Esophagus (tissue), 2 donors: Measurements from ENCODE around the gene CLEC3B. TPM values are rescaled to one million over a fixed set of nuclear protein-coding genes. Genes with fewer than 3 reads are reported as not detected.

ENCODE experiments used
- H3K27ac ChIP-seq, 2 donors: one replicate each; pipeline ENCODE4 v1.5.1; 2013; ENCODE audit warnings: low read depth in 2 of 2, mild to moderate bottlenecking in 2 of 2, inconsistent platforms in 1 of 2, low read length in 1 of 2, moderate library complexity in 1 of 2
- H3K27me3 ChIP-seq, 2 donors: one replicate each; pipeline ENCODE4 v1.6.1; 2013; ENCODE audit warnings: low read length in 2 of 2, control low read depth in 1 of 2, mild to moderate bottlenecking in 1 of 2; ENCODE audit not compliant: insufficient read depth in 2 of 2, control insufficient read depth in 1 of 2
- H3K36me3 ChIP-seq, 2 donors: one replicate each; pipeline ENCODE4 v1.6.1; 2013; ENCODE audit warnings: low read length in 1 of 2; ENCODE audit not compliant: control insufficient read depth in 2 of 2, insufficient read depth in 2 of 2
- H3K4me1 ChIP-seq, 2 donors: one replicate each; pipeline ENCODE4 v1.6.1; 2013; ENCODE audit warnings: low read length in 1 of 2; ENCODE audit not compliant: control insufficient read depth in 2 of 2, insufficient read depth in 2 of 2
- H3K4me3 ChIP-seq, 2 donors: one replicate each; pipeline ENCODE4 v1.5.1; 2013; ENCODE audit warnings: low read length in 2 of 2, mild to moderate bottlenecking in 2 of 2, low read depth in 1 of 2, moderate library complexity in 1 of 2
- H3K9me3 ChIP-seq, 2 donors: one replicate each; pipeline ENCODE4 v1.6.1; 2013; ENCODE audit warnings: mild to moderate bottlenecking in 2 of 2, low read depth in 1 of 2, low read length in 1 of 2, moderate library complexity in 1 of 2; ENCODE audit not compliant: control insufficient read depth in 2 of 2, insufficient read depth in 1 of 2
- WGBS, 2 donors: extraction: QIAGEN DNeasy Blood & Tissue Kit; methylation state at CpG; one replicate each; pipeline ENCODE4 v1.1.7; 2013; 5-methylcytosine and 5-hydroxymethylcytosine counted together
- polyA plus RNA-seq, 2 donors: library from polyadenylated mRNA; stranded (reverse); fragments of 200-250 nt; gene quantifications; one replicate each; pipeline ENCODE4 v1.2.3, GENCODE V29; 2013
- donor health status: healthy with polysubstance abuse.
- donor health status: Bipolar disorder and iron deficiency.

The CLEC3B gene
- polyA plus RNA-seq, 2 donors, result 7.5 to 12.6 TPM

DNA sequence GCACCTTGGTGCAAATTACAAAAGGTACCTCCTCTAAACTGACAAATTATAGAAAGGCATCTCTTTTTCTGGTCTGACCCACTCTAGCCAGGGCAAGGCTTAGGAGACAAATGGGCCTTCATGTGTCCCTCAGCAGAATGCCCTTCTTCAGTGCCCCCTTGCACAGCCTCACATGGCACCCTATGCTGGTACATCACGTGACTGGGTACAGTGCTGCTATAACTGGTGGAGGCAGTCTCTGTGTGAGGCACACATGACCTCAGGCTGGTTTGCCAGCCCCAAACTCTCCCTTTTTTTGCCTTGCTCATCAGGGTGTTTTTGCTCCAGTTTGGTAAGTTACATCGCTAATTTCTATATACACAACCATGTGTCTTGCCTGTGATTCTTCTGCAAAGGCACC is 3.1 kb downstream of the CLEC3B start:
- Histone ChIP-seq H3K4me1 (peaks cover 4 to 10% of the 10 kb centered on the region in 2 donors), H3K27ac (peak overlapping the region in 1 of 2 donors; percentile 13), H3K9me3 (no peaks in the 10 kb centered on the region), H3K36me3 (no peaks in the 10 kb centered on the region), H3K4me3 (no peak overlapping the region), H3K27me3 (no peaks in the 10 kb centered on the region)
- WGBS, 2 donors, result 77 to 81% methylated on average over 2 of the region's 2 CpGs

DNA sequence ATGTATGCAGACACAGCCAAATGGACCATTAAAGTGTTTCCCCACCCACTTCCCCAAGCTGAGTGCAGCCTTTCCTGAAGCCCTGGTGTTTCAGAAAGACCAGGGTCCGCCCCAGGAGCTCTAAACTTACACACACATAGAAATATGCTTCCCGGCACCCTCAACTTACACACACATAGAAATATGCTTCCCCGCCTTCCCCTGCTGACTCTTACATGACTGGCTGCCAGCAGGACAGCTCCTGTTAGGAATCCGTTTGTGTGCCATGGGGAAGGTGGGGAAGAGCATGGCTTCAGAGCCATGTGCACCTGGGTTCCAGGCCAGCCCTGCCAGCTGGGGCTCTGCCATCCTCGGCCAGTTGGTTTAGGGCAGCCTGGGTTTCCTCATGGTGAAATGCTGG is 3.6 kb downstream of the CLEC3B start:
- no peak overlapping the region for H3K4me3 ChIP-seq
- H3K27me3 ChIP-seq, result no peaks in the 10 kb centered on the region
- H3K9me3 ChIP-seq, result no peaks in the 10 kb centered on the region
- H3K36me3 ChIP-seq, result no peaks in the 10 kb centered on the region
- H3K27ac ChIP-seq, result peak overlapping the region in 1 of 2 donors; percentile 26
- peaks cover 4 to 8% of the 10 kb centered on the region in 2 donors for H3K4me1 ChIP-seq
- WGBS, 2 donors, result 64 to 65% methylated on average over 5 of the region's 5 CpGs

DNA sequence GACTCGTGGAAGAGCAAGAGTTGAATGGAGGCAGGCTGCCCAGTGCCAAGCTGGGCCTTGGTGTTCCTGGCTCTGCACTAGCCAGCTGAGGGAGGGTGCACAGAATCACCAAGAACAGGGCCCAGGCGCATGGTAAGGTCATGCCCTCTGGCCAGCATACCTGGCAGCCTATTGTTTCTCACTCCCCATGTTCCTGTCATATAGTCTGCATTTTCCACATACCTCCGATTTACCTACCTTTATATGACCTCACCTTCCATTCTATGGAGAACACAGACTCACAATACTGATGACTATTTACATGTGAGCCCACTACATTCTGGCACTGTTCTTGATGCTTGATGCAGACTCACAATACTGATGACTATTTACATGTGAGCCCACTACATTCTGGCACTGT is 5.4 kb downstream of the CLEC3B start:
- no peaks in the 10 kb centered on the region for H3K9me3 ChIP-seq
- no peak overlapping the region for H3K27ac ChIP-seq
- no peaks in the 10 kb centered on the region for H3K36me3 ChIP-seq
- no peaks in the 10 kb centered on the region for H3K27me3 ChIP-seq
- 75 to 81% methylated on average over 3 of the region's 3 CpGs for WGBS, 2 donors
- H3K4me3 ChIP-seq, result no peak overlapping the region
- peaks cover 4 to 20% of the 10 kb centered on the region in 2 donors for H3K4me1 ChIP-seq

DNA sequence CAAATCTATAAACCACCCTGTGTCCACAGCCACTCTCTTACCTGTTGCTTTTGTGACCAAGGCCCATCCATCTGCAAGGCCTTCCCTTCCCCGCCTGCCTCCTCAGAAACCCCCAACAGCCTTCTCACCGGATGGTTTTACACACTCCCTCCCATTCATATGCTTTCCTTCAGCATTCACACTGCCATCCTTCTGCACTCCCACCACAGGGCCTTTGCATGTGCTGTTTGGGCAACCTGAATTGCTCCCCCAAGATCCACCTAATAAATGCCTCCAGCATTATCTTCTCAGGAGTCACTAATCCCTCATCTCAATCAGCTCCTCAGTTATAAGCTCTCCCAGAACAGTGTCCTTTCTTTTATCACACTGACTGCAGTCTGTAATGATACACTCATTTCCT is 6.0 kb downstream of the CLEC3B start:
- Histone ChIP-seq H3K4me1 (peaks cover 2 to 18% of the 10 kb centered on the region in 2 donors), H3K9me3 (no peaks in the 10 kb centered on the region), H3K27ac (no peak overlapping the region), H3K4me3 (no peak overlapping the region), H3K27me3 (no peaks in the 10 kb centered on the region), H3K36me3 (no peaks in the 10 kb centered on the region)
- WGBS, 2 donors, result 95 to 97% methylated on average over 2 of the region's 2 CpGs

DNA sequence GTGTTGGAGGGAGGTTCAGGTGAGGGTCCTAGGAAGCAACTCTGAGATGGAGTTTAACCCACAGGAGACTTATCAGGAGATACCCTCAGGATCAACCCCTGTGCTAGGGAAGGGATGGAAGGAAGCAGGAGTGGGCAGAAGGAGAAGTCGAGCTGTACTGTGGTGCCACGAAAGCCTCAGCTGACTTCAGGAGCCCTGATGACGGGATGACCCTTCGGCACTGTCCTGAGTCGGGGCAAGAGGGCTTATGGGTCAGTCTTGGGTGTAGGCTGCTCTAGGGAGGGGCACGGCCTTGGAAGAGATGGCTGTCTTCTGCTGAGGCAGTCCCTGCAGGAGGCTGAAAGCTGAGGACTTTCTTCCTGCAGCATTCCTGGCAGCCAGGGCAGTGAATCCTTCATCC is 7.7 kb downstream of the CLEC3B start:
- Histone ChIP-seq H3K4me1 (peaks cover 2 to 18% of the 10 kb centered on the region in 2 donors), H3K4me3 (no peak overlapping the region), H3K27me3 (no peaks in the 10 kb centered on the region), H3K36me3 (no peaks in the 10 kb centered on the region), H3K9me3 (no peaks in the 10 kb centered on the region), H3K27ac (peak overlapping the region in 1 of 2 donors; percentile 33)
- 75 to 87% methylated on average over 6 of the region's 6 CpGs for WGBS, 2 donors

DNA sequence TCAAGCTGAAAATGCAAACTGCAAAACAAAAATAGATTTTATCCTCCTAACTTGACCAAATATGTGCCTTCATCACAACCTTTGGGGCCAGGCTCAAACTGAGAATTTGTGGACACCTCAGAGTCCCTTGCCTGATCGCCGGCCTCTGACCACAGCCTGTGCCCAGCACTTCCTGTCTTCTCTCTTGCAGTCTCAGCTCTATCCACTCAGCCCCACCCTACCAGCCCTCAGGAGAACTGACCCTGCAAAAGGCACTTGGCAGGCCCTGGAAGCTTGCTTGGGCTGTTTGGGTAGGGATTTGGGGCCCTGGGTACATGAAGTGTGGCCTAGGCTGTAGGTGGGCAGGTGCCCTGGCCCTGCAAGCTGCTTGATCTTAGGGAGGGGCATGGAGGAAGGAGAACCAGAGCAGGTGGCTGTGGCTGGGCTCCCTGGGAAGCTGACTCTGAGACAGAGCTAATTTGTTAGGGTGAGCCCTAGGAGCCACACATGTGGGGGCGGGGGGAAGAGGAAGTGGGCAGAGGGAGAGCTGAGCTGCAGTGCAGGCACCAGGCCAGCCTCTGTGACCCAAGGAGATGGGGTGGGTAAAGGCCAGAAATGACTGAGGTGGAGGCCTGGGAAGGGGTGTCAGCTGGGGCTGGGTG is 8.6 kb downstream of the CLEC3B start:
- Histone ChIP-seq H3K27me3 (no peaks in the 10 kb centered on the region), H3K9me3 (no peaks in the 10 kb centered on the region), H3K27ac (peak overlapping the region; percentile 27 to 50), H3K36me3 (no peaks in the 10 kb centered on the region), H3K4me3 (no peak overlapping the region), H3K4me1 (peaks cover 2 to 18% of the 10 kb centered on the region in 2 donors)
- 55 to 67% methylated on average over 3 of the region's 3 CpGs for WGBS, 2 donors

DNA sequence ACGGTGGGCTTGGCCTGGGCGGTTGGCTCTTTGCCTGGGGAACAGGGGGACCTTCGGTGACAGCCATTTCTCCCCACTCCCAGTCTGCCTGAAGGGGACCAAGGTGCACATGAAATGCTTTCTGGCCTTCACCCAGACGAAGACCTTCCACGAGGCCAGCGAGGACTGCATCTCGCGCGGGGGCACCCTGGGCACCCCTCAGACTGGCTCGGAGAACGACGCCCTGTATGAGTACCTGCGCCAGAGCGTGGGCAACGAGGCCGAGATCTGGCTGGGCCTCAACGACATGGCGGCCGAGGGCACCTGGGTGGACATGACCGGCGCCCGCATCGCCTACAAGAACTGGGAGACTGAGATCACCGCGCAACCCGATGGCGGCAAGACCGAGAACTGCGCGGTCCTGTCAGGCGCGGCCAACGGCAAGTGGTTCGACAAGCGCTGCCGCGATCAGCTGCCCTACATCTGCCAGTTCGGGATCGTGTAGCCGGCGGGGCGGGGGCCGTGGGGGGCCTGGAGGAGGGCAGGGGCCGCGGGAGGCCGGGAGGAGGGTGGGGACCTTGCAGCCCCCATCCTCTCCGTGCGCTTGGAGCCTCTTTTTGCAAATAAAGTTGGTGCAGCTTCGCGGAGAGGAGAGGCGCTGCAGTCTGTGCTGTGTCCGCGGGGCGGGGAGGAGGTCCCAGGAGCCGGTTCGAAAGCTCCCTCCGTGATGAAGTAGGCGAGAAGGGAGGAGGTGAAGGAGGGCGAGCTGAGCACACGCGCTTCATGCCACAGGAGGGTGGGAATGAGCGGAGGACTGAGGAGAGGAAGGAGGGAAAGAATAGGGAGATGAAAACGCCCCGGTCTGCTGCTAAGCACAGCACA is 9.6 kb downstream of the CLEC3B start:
- H3K9me3 ChIP-seq, result no peaks in the 10 kb centered on the region
- no peaks in the 10 kb centered on the region for H3K36me3 ChIP-seq
- peak overlapping the region; percentile 23 to 50 for H3K27ac ChIP-seq
- H3K27me3 ChIP-seq, result no peaks in the 10 kb centered on the region
- H3K4me1 ChIP-seq, result peaks cover 2 to 18% of the 10 kb centered on the region in 2 donors
- peak overlapping the region; percentile 34 to 37 for H3K4me3 ChIP-seq
- 27 to 31% methylated on average over 64 of the region's 64 CpGs for WGBS, 2 donors

DNA sequence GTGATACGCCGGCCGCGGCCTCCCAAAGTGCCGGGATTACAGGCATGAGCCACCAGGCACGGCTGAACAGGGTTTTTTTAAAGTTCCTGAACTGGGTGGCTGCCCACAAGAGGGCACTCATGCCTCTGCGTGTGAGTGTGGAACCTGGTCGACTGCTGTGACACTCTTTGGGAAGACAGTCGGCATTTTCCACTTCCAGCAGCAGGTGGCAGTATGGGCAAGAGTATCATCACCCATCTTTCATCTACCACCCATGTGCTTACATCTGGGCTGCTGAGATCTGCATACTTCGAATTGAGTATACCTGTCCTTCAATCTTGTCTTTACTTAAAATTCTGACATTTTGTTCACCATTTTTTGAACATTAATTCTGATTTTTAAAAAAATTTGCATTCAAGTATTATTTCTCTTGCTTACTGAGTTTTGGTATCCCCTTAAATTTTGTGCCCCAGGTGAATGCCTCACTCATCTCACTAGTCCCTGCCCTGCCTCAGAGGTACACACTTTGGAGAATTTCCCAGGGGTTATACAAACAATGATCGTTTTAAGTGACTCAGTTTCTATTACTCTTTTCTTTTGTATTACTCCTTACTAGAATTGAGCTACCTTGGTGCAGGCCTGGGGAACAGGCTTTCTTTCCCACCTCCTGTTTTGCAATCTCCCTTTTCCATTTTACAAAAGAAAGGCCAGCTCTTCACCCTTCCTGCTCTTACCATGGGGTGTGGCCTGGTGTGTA is 11.8 kb downstream of the CLEC3B start:
- Histone ChIP-seq H3K27me3 (no peaks in the 10 kb centered on the region), H3K4me1 (peaks cover 2 to 18% of the 10 kb centered on the region in 2 donors), H3K36me3 (no peaks in the 10 kb centered on the region), H3K9me3 (no peaks in the 10 kb centered on the region), H3K4me3 (no peak overlapping the region), H3K27ac (no peak overlapping the region)
- WGBS, 2 donors, result 3 to 4% methylated on average over 11 of the region's 11 CpGs

DNA sequence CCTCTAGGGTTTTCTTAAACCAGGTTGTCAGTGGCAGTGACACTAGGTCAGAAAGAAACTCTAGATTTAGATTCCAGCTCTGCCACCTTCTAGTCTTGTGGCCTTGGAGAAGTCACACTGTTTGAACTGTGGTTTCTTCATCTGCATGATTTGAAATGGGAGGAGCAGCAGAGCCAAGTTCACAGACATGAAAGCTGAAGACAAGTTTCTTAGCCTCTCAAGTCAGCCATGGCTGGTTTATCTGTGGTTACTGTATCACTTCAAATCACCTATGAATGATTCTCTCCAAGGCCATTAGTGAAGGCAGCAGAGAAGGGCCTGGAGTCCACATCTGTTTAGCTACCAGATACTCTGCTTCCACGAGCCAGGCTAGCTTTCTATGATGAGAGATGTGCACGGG is 15.6 kb downstream of the CLEC3B start:
- Histone ChIP-seq H3K36me3 (no peaks in the 10 kb centered on the region), H3K27me3 (no peaks in the 10 kb centered on the region), H3K27ac (no peak overlapping the region), H3K9me3 (no peaks in the 10 kb centered on the region), H3K4me3 (no peak overlapping the region), H3K4me1 (no peaks in the 10 kb centered on the region)
- WGBS, 2 donors, result 80 to 86% methylated on average over 2 of the region's 2 CpGs
